Measurements from ENCODE around the gene CANX. TPM values are rescaled to one million over a fixed set of nuclear protein-coding genes. Genes with fewer than 3 reads are reported as not detected.

CANX gene
- total and polyA plus RNA-seq, 7 donors, result 58.3 to 278 (median 254) TPM

- DNase-seq, result no peak
- intact Hi-C loops (cut with DNase I), result no loop called here
- Histone ChIP-seq H3K9me3 (no peaks in the 10 kb centered on the region), H3K36me3 (peaks cover 28 to 63% (median 39%) of the 10 kb centered on the region in 4 donors), H3K4me3 (no peak overlapping the region), H3K4me1 (peaks cover 0 to 60% (median 52%) of the 10 kb centered on the region in 4 donors), H3K27ac (peak overlapping the region in 2 of 4 donors; percentile 12 to 45), H3K27me3 (no peaks in the 10 kb centered on the region)
- WGBS, 2 donors, result 76 to 77% methylated on average over 12 of the region's 12 CpGs
- TF ChIP-seq CTCF (IDR thresholded peaks at IDR 0.05), result no peak
- TF ChIP-seq POLR2A (IDR thresholded peaks at IDR 0.05), result no peak
- no peak for TF ChIP-seq EP300 (IDR thresholded peaks at IDR 0.05)
- TF ChIP-seq POLR2AphosphoS5 (IDR thresholded peaks at IDR 0.05), result no peak
Observed at GRCh38 chr5:179766726-179767455, 68.1 kb downstream of the CANX start.

- Histone ChIP-seq H3K4me1 (peaks cover 0 to 53% (median 45%) of the 10 kb centered on the region in 4 donors), H3K27me3 (no peaks in the 10 kb centered on the region), H3K36me3 (peaks cover 30 to 71% (median 45%) of the 10 kb centered on the region in 4 donors), H3K27ac (no peak overlapping the region), H3K9me3 (no peaks in the 10 kb centered on the region), H3K4me3 (no peak overlapping the region)
- WGBS, 2 donors, result 92 to 93% methylated on average over 9 of the region's 9 CpGs
- no peak for TF ChIP-seq POLR2AphosphoS5 (IDR thresholded peaks at IDR 0.05)
- no peak for TF ChIP-seq EP300 (IDR thresholded peaks at IDR 0.05)
- TF ChIP-seq CTCF (IDR thresholded peaks at IDR 0.05), result no peak
- no peak for TF ChIP-seq POLR2A (IDR thresholded peaks at IDR 0.05)
- intact Hi-C loops (cut with DNase I), result no loop called here
- no peak for DNase-seq
Observed at GRCh38 chr5:179767496-179768100, 68.8 kb downstream of the CANX start.

GRCh38 chr5:179768326-179769085 is 69.7 kb downstream of the CANX start:
- Histone ChIP-seq H3K36me3 (peaks cover 35 to 80% (median 53%) of the 10 kb centered on the region in 4 donors), H3K27me3 (no peaks in the 10 kb centered on the region), H3K4me1 (peaks cover 0 to 44% (median 36%) of the 10 kb centered on the region in 4 donors), H3K9me3 (no peaks in the 10 kb centered on the region), H3K4me3 (no peak overlapping the region), H3K27ac (no peak overlapping the region)
- no peak for DNase-seq
- TF ChIP-seq CTCF (IDR thresholded peaks at IDR 0.05) (no peak), POLR2A (IDR thresholded peaks at IDR 0.05) (no peak), EP300 (IDR thresholded peaks at IDR 0.05) (no peak), POLR2AphosphoS5 (IDR thresholded peaks at IDR 0.05) (no peak)
- intact Hi-C loops (cut with DNase I), result no loop called here
- 89 to 93% methylated on average over 18 of the region's 18 CpGs for WGBS, 2 donors

GRCh38 chr5:179769271-179769670 is 70.5 kb downstream of the CANX start:
- Histone ChIP-seq H3K27me3 (no peaks in the 10 kb centered on the region), H3K36me3 (peaks cover 36 to 87% (median 61%) of the 10 kb centered on the region in 4 donors), H3K9me3 (no peaks in the 10 kb centered on the region), H3K27ac (no peak overlapping the region), H3K4me3 (no peak overlapping the region), H3K4me1 (peaks cover 0 to 37% (median 28%) of the 10 kb centered on the region in 4 donors)
- no peak for TF ChIP-seq POLR2AphosphoS5 (IDR thresholded peaks at IDR 0.05)
- TF ChIP-seq CTCF (IDR thresholded peaks at IDR 0.05), result no peak
- no peak for TF ChIP-seq POLR2A (IDR thresholded peaks at IDR 0.05)
- TF ChIP-seq EP300 (IDR thresholded peaks at IDR 0.05), result no peak
- intact Hi-C loops (cut with DNase I), result no loop called here
- WGBS, 2 donors, result 87 to 89% methylated on average over 6 of the region's 6 CpGs
- no peak for DNase-seq

All from sigmoid colon (tissue), 7 donors.